Activated CD4-positive, CD25-positive, alpha-beta regulatory T cell treated with anti-CD3 and anti-CD28 coated beads, Interleukin-2, amount 50 U/mL, for 24 hours (primary cell): Measurements from ENCODE around the gene ADARB2.
"Not testable (repeated sequence)": the region's sequence is repeated elsewhere in the genome, so short reads cannot be mapped to it uniquely, and the experiment has no call there.

Source experiments
- ATAC-seq, 2 donors: fragments of 150-1000 bp; cut with Tn5 transposase; one replicate each; pipeline ENCODE4 v1.10.0; 2021; ENCODE audit warnings: mild to moderate bottlenecking in 1 of 2, moderate library complexity in 1 of 2

Gene ADARB2

GRCh38 chr10:1241322-1241890, 495.9 kb downstream of the ADARB2 start:
- ATAC-seq, result no peak

GRCh38 chr10:1240341-1240775, 497.0 kb downstream of the ADARB2 start:
- ATAC-seq, result no peak

GRCh38 chr10:1233031-1233430, 504.3 kb downstream of the ADARB2 start:
- no peak for ATAC-seq

GRCh38 chr10:1232164-1232911, 505.0 kb downstream of the ADARB2 start:
- no peak for ATAC-seq

GRCh38 chr10:1230592-1231275, 506.6 kb downstream of the ADARB2 start:
- no peak for ATAC-seq

- ATAC-seq, result no peak
Observed at GRCh38 chr10:1230138-1230537, 507.2 kb downstream of the ADARB2 start.

GRCh38 chr10:1229574-1229973, 507.8 kb downstream of the ADARB2 start:
- ATAC-seq, result no peak

GRCh38 chr10:1229116-1229515, 508.2 kb downstream of the ADARB2 start:
- ATAC-seq, result no peak

- no peak for ATAC-seq
Observed at GRCh38 chr10:1228467-1228975, 508.8 kb downstream of the ADARB2 start.

GRCh38 chr10:1227510-1228402, 509.6 kb downstream of the ADARB2 start:
- ATAC-seq, result no peak

- ATAC-seq, result not testable (repeated sequence)
Observed at GRCh38 chr10:1226907-1227306, 510.4 kb downstream of the ADARB2 start.

GRCh38 chr10:1219874-1220273, 517.5 kb downstream of the ADARB2 start:
- not testable (repeated sequence) for ATAC-seq

GRCh38 chr10:1217661-1218060, 519.7 kb downstream of the ADARB2 start:
- ATAC-seq, result no peak

GRCh38 chr10:1217237-1217587, 520.1 kb downstream of the ADARB2 start:
- ATAC-seq, result no peak

- no peak for ATAC-seq
Observed at GRCh38 chr10:1216574-1217236, 520.6 kb downstream of the ADARB2 start.

- no peak for ATAC-seq
Observed at GRCh38 chr10:1215862-1216573, 521.3 kb downstream of the ADARB2 start.

GRCh38 chr10:1214882-1215540, 522.3 kb downstream of the ADARB2 start:
- no peak for ATAC-seq

GRCh38 chr10:1214071-1214675, 523.2 kb downstream of the ADARB2 start:
- no peak for ATAC-seq

- no peak for ATAC-seq
Observed at GRCh38 chr10:1213252-1214070, 523.9 kb downstream of the ADARB2 start.
